GM10248 (cell line): ENCODE results near the gene PLEKHG4.
A peak's percentile ranks its signal among the peaks of the same experiment; 100 is the strongest.

ENCODE experiments used
- CTCF ChIA-PET: fragments of 300-600 bp; sonication (Branson Sonifier 250); formaldehyde crosslinking; extraction: SDS; loops from one replicate; lab custom pipeline; 2021; ENCODE audit warnings: antibody characterized with exemption; lab: Yijun Ruan, JAX
- POLR2A ChIA-PET: fragments of 350-650 bp; sonication (Branson Sonifier 250); formaldehyde crosslinking; extraction: SDS; loops from one replicate; lab custom pipeline; 2020; ENCODE audit warnings: antibody characterized with exemption; lab: Yijun Ruan, JAX
- DNase-seq: peaks from one replicate; pipeline ENCODE4 v3.0.0; 2012; ENCODE audit errors: extremely low spot score
- TF ChIP-seq, protein P1 (sequence below): IDR thresholded peaks from 2 replicates; pipeline ENCODE4 v1.5.1; 2012; ENCODE audit warnings: mild to moderate bottlenecking, low read depth; ENCODE audit errors: extremely low read depth, missing control alignments, control extremely low read depth

Gene PLEKHG4, protein sequence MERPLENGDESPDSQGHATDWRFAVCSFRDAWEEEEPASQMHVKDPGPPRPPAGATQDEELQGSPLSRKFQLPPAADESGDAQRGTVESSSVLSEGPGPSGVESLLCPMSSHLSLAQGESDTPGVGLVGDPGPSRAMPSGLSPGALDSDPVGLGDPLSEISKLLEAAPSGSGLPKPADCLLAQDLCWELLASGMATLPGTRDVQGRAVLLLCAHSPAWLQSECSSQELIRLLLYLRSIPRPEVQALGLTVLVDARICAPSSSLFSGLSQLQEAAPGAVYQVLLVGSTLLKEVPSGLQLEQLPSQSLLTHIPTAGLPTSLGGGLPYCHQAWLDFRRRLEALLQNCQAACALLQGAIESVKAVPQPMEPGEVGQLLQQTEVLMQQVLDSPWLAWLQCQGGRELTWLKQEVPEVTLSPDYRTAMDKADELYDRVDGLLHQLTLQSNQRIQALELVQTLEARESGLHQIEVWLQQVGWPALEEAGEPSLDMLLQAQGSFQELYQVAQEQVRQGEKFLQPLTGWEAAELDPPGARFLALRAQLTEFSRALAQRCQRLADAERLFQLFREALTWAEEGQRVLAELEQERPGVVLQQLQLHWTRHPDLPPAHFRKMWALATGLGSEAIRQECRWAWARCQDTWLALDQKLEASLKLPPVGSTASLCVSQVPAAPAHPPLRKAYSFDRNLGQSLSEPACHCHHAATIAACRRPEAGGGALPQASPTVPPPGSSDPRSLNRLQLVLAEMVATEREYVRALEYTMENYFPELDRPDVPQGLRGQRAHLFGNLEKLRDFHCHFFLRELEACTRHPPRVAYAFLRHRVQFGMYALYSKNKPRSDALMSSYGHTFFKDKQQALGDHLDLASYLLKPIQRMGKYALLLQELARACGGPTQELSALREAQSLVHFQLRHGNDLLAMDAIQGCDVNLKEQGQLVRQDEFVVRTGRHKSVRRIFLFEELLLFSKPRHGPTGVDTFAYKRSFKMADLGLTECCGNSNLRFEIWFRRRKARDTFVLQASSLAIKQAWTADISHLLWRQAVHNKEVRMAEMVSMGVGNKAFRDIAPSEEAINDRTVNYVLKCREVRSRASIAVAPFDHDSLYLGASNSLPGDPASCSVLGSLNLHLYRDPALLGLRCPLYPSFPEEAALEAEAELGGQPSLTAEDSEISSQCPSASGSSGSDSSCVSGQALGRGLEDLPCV

DNA sequence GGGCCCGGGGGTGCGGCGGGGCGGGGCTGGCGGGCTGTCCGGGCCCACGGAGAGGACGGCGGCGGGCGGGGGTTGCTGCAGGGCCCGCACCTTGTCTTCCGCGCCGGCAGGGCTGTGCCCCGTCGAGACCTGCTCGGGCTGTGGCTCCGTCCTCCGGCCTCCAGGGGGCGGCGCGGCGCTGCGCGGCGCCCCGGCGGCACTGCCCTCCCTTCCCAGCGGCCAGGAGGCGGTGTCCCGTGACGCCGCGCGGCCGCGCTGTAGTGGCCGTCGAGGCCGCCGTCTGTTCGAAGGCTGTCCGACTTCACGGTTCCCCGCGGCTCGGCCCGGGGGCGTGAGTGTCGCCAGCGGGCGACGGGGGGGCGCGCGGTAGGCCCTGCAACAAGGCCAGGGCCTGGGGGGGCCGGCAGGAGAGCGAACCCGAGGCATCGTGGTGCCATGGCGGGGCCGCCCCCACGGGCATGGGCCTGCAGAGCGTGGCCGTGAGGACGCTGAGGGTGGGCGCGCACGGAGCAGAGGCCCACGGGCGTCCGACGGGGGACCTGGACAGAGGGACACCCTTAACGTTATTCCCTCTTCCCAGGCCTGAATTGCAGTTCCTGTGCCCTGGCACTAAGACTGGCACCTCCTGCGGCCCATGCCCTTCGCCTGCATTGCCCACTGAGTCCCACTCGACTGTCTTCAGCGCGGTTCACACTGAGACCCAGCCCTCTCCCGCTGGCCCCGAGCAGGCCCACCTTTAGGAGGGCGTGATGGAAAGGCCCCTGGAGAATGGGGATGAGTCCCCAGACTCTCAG is at the start of gene PLEKHG4:
Gene PLEKHG4, plus strand, starts transcription at position 237 of the 794 bp plus-strand sequence. Its CDS starts 513 bp downstream, at position 750.
- ChIA-PET CTCF (interaction anchor here (0.7 to 3.1 kb wide), 20 partner anchors 7 to 174 kb away, joined by 3 to 11 read pairs (median 4); no protein-coding TSS in a partner anchor), POLR2A (no interaction called here)
- TF ChIP-seq, protein P1, sequence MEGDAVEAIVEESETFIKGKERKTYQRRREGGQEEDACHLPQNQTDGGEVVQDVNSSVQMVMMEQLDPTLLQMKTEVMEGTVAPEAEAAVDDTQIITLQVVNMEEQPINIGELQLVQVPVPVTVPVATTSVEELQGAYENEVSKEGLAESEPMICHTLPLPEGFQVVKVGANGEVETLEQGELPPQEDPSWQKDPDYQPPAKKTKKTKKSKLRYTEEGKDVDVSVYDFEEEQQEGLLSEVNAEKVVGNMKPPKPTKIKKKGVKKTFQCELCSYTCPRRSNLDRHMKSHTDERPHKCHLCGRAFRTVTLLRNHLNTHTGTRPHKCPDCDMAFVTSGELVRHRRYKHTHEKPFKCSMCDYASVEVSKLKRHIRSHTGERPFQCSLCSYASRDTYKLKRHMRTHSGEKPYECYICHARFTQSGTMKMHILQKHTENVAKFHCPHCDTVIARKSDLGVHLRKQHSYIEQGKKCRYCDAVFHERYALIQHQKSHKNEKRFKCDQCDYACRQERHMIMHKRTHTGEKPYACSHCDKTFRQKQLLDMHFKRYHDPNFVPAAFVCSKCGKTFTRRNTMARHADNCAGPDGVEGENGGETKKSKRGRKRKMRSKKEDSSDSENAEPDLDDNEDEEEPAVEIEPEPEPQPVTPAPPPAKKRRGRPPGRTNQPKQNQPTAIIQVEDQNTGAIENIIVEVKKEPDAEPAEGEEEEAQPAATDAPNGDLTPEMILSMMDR, result peak; percentile 89
- peak; percentile 96 for DNase-seq

DNA sequence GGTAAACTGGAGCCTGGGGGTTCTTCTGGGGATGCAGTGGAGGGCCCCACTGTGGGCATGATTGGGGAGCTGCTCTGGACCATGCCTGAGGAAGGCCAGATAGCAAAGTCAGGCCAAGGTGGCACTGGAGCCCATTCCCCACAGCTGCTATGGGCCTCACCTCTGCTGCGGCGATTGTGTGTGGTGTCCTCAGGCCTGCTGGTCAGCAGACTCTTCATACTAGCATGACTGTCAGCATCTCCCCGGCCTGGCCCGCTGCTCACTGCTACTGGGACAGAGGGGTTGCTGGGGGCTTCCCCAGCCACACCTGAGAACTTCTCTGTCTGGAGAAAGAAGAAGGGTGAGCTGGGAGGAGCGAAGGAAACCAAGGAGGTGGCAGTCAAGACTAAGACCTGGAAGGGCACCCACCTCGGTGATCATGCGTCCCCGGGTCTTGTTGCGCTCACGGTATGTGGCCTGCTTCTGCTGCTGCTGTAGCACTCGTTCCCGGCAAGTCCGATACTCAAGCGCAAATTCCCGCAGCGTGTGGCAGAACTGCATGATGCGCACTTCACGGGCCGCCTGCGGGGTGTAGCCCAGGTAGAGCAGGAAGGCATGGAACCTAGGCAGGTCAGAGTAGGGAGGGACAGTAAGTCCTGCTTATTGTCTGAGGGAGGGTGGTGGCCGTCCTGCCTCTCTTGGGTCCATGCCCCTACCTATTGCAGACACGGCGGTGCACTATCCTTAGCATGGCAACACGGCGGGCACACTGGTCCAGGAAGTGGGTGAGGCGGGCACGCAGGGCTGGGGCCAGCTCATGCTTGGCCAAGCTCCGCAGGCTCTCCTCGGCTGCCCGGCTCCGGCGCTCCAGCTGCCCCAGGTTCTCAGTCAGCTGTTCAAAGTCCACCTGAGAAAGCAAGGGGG is 49.2 kb upstream of the PLEKHG4 start:
- POLR2A ChIA-PET, result interaction anchor here (1.7 to 3.0 kb wide), 2 partner anchors 14 to 17 kb away, joined by 8 to 11 read pairs; partner anchors contain the start of gene FHOD1
- DNase-seq, result no peak
- CTCF ChIA-PET, result interaction anchor here (1.3 kb wide), 1 partner anchor 18 kb away, joined by 4 read pairs; no protein-coding TSS in a partner anchor
- TF ChIP-seq, protein P1, result no peak

DNA sequence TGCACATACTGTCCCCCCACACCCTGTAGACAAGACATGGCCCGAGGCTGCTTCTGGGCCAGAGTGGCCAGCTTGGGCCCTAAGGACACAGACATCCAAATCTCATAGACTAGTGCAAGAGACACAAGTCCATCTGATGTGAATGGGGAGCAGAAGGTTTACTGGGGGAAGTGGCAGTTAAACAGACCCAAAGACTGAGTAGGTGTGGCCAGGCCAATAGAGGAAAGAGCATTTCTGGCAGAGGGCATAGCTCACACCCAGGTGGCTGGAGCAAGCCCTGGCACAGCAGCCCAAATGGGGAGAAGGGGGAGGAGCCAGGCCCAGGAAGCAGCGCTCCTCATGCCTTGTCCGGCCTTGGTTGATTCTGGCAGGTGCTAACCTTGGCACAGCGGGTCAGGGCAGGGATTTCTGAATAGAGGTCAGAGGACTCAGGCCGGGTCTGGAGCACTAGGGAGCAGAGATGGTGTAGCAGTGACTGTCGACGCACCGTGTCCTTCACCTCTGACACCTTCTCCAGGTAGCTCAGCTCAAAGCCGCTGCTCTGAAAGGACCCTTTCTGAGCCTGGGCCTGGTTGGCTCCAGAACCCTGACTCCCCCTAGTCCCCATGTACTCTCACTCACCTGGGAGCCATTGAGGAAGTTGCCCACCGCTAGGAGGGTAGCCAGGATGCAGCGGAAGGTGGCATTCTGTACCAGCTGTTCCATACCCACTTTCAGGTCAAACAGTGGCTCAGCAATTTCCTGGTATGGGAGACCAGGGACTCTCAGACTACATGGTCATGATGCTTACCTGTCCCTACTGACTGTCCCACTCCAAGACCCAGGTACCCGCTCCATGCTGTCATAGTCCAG is 48.3 kb upstream of the PLEKHG4 start:
- DNase-seq, result no peak
- ChIA-PET CTCF (interaction anchor here (0.7 to 1.3 kb wide), 4 partner anchors 17 to 336 kb away, joined by 3 to 4 read pairs (median 3); no protein-coding TSS in a partner anchor), POLR2A (interaction anchor here (1.7 to 3.0 kb wide), 2 partner anchors 13 to 16 kb away, joined by 8 to 11 read pairs; partner anchors contain the start of gene FHOD1)

GRCh38 chr16:67233596-67233995 is 45.7 kb upstream of the PLEKHG4 start:
- TF ChIP-seq, protein P1, result no peak
- DNase-seq, result no peak
- CTCF ChIA-PET, result interaction anchor here (1.0 to 4.9 kb wide), 3 partner anchors 9 to 216 kb away, joined by 3 to 32 read pairs (median 3); partner anchors contain the start of gene FHOD1
- POLR2A ChIA-PET, result no interaction called here

More for the DNA sequence above, 48.3 kb upstream of the PLEKHG4 start:
- TF ChIP-seq, protein P1, result no peak
